ENCODE results near the gene FZR1. TPM values are rescaled to one million over a fixed set of nuclear protein-coding genes. Genes with fewer than 3 reads are reported as not detected.
A peak's percentile ranks its signal among the peaks of the same experiment; 100 is the strongest.

The FZR1 gene
- total RNA-seq, 2 experiments from 2014 or later, result 61.2 to 65.3 TPM

DNA sequence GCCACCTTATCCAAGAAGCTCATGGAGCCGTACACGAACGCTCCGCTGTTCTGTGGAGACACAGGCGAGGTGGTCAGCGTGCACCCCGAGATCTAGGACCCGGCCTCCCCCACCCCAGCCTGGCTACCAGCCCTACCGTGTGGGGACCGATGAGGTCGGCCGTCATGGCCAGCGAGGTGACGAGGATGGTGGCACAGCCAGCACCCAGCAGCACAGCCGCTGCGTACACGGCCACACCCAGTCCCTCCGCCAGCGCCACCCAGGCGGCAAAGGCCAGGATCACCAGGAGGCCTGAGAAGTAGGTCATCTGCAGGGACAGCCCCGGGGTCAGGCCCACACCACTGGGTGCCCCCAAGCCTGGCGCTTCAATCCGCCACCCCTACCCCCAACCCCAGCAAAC, 40.0 kb downstream of the FZR1 start:
- Histone ChIP-seq H3K36me3 (ENCODE audit: insufficient read depth, low read length) (peaks cover 49% of the 10 kb centered on the region; the same call in 1 of the 2 replicates), H3K4me1 (ENCODE audit: insufficient read depth, low read length, poor library complexity, severe bottlenecking) (no peaks in the 10 kb centered on the region)
- POLR2A ChIA-PET, result no interaction called here

DNA sequence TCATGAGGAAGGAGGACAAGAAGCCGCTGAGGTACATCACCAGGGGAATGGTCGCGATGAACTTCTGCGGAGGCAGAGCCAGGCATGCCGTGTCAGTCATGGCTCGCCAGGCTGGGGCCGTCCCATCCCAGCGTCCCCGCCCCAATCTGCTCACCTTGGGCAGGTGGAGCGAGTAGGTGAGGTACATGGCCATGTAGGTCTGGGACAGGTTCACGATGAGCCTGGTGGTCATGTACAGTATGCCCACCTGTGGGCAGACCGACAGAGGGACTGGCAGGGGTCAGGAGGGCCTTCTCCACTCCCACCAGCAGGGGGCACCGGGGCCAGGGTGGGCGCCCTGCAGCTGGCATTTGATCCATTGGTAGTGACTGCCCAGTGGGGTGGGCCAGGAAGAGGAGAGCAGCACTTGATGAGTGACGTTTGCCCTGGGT, 41.2 kb downstream of the FZR1 start:
- H3K9me3 ChIP-seq (ENCODE audit: low read length), result no peaks in the 10 kb centered on the region
- TF ChIP-seq, protein P1, sequence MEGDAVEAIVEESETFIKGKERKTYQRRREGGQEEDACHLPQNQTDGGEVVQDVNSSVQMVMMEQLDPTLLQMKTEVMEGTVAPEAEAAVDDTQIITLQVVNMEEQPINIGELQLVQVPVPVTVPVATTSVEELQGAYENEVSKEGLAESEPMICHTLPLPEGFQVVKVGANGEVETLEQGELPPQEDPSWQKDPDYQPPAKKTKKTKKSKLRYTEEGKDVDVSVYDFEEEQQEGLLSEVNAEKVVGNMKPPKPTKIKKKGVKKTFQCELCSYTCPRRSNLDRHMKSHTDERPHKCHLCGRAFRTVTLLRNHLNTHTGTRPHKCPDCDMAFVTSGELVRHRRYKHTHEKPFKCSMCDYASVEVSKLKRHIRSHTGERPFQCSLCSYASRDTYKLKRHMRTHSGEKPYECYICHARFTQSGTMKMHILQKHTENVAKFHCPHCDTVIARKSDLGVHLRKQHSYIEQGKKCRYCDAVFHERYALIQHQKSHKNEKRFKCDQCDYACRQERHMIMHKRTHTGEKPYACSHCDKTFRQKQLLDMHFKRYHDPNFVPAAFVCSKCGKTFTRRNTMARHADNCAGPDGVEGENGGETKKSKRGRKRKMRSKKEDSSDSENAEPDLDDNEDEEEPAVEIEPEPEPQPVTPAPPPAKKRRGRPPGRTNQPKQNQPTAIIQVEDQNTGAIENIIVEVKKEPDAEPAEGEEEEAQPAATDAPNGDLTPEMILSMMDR (conservative IDR thresholded peaks at IDR 0.05; ENCODE audit: low read length), result peak; percentile 74
- no peak for TF ChIP-seq EZH2phosphoT487 (IDR thresholded peaks at IDR 0.05; ENCODE audit: borderline replicate concordance, low read depth, low read length)
- H3K79me2 ChIP-seq (ENCODE audit: insufficient read depth, low read depth, low read length), result no peaks in the 10 kb centered on the region
- DNase-seq (ENCODE audit: low spot score), result peak; percentile 34
- no peaks in the 10 kb centered on the region for H3K4me1 ChIP-seq (ENCODE audit: insufficient read depth, low read length, poor library complexity, severe bottlenecking)
- H3K4me2 ChIP-seq (ENCODE audit: low read length), result no peak overlapping the region
- H3K27ac ChIP-seq (ENCODE audit: low read depth, low read length, poor library complexity, severe bottlenecking), result no peak overlapping the region
- ChIA-PET CTCF (ENCODE audit: unreplicated experiment) (no interaction called here), POLR2A (no interaction called here)
- peaks cover 49% of the 10 kb centered on the region; the same call in 1 of the 2 replicates for H3K36me3 ChIP-seq (ENCODE audit: insufficient read depth, low read length)
- no TSS peak for BruUV-seq (replicated peaks)
- H3K9me2 ChIP-seq (ENCODE audit: insufficient read depth, low read length), result no peaks in the 10 kb centered on the region
- H4K20me1 ChIP-seq (ENCODE audit: insufficient read depth, low read length), result no peaks in the 10 kb centered on the region
- intact Hi-C loops (cut with micrococcal nuclease; ENCODE audit: unreplicated experiment), result loop anchor here (5.0 kb wide), 2 partner anchors 70 to 160 kb away; partner anchors contain the start of gene TJP3
- H3K4me3 ChIP-seq (ENCODE audit: low read depth, low read length, poor library complexity, severe bottlenecking), result no peak overlapping the region
- H2AFZ ChIP-seq (ENCODE audit: low read length), result no peak overlapping the region

More for the DNA sequence above, 40.0 kb downstream of the FZR1 start:
- no peak for DNase-seq (ENCODE audit: low spot score)
- H3K4me2 ChIP-seq (ENCODE audit: low read length), result no peak overlapping the region
- no peaks in the 10 kb centered on the region for H3K79me2 ChIP-seq (ENCODE audit: insufficient read depth, low read depth, low read length)
- BruUV-seq (replicated peaks), result no TSS peak
- TF ChIP-seq, protein P1 (conservative IDR thresholded peaks at IDR 0.05; ENCODE audit: low read length), result no peak
- no peak for TF ChIP-seq EZH2phosphoT487 (IDR thresholded peaks at IDR 0.05; ENCODE audit: borderline replicate concordance, low read depth, low read length)
- no peak overlapping the region for H2AFZ ChIP-seq (ENCODE audit: low read length)
- H3K4me3 ChIP-seq (ENCODE audit: low read depth, low read length, poor library complexity, severe bottlenecking), result no peak overlapping the region
- H4K20me1 ChIP-seq (ENCODE audit: insufficient read depth, low read length), result no peaks in the 10 kb centered on the region
- H3K9me3 ChIP-seq (ENCODE audit: low read length), result no peaks in the 10 kb centered on the region
- H3K27ac ChIP-seq (ENCODE audit: low read depth, low read length, poor library complexity, severe bottlenecking), result no peak overlapping the region
- CTCF ChIA-PET (ENCODE audit: unreplicated experiment), result interaction anchor here (1.0 kb wide), 1 partner anchor 18 kb away, joined by 4 read pairs; no protein-coding TSS in a partner anchor
- intact Hi-C loops (cut with micrococcal nuclease; ENCODE audit: unreplicated experiment), result loop anchor here (5.0 kb wide), 2 partner anchors 71 to 161 kb away; partner anchors contain the start of gene TJP3
- no peaks in the 10 kb centered on the region for H3K9me2 ChIP-seq (ENCODE audit: insufficient read depth, low read length)

DNA sequence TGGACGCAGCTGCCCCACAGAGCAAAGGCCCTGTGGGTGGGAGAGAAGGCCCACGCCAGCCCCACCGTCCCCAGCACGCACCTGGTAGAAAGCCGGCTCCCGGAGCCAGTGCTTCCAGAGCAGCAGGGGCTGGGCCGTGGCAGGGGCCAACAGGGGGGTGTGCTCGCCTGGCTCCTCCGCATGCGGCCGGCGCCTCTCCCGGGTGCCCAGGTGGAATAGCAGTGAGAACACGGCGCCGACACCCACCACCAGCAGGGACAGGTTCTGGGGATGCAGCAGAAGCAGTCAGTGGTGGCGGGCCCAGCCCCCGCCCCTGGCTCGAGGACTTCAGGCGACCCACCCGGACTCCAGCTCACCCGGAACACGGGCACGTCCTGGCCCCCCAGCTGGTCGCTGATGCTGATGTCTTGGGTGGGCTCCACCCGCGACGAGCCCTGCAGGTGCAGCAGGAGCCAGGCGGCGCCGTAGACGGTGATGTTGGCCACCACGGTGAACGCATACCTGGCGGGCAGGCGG, 41.7 kb downstream of the FZR1 start:
- Histone ChIP-seq H3K4me1 (ENCODE audit: insufficient read depth, low read length, poor library complexity, severe bottlenecking) (peaks cover 5% of the 10 kb centered on the region), H3K27ac (ENCODE audit: low read depth, low read length, poor library complexity, severe bottlenecking) (no peak overlapping the region), H4K20me1 (ENCODE audit: insufficient read depth, low read length) (no peaks in the 10 kb centered on the region), H3K9me2 (ENCODE audit: insufficient read depth, low read length) (no peaks in the 10 kb centered on the region), H3K79me2 (ENCODE audit: insufficient read depth, low read depth, low read length) (peaks cover 4% of the 10 kb centered on the region; the same call in 1 of the 2 replicates), H3K4me3 (ENCODE audit: low read depth, low read length, poor library complexity, severe bottlenecking) (no peak overlapping the region), H3K9me3 (ENCODE audit: low read length) (no peaks in the 10 kb centered on the region), H2AFZ (ENCODE audit: low read length) (no peak overlapping the region), H3K4me2 (ENCODE audit: low read length) (no peak overlapping the region), H3K36me3 (ENCODE audit: insufficient read depth, low read length) (peaks cover 44% of the 10 kb centered on the region; the same call in 1 of the 2 replicates)
- no peak for DNase-seq (ENCODE audit: low spot score)
- ChIA-PET CTCF (ENCODE audit: unreplicated experiment) (no interaction called here), POLR2A (no interaction called here)
- intact Hi-C loops (cut with micrococcal nuclease; ENCODE audit: unreplicated experiment), result loop anchor here (5.0 kb wide), 2 partner anchors 69 to 159 kb away; partner anchors contain the start of gene TJP3
- no TSS peak for BruUV-seq (replicated peaks)
- TF ChIP-seq EZH2phosphoT487 (IDR thresholded peaks at IDR 0.05; ENCODE audit: borderline replicate concordance, low read depth, low read length), result no peak
- TF ChIP-seq, protein P1 (conservative IDR thresholded peaks at IDR 0.05; ENCODE audit: low read length), result peak; percentile 6; the same call in 1 of the 2 replicates

Data from OCI-LY7 (cell line).